ENCODE data around the gene ILDR2. TPM values are rescaled to one million over a fixed set of nuclear protein-coding genes. Genes with fewer than 3 reads are reported as not detected.

The ILDR2 gene
- total RNA-seq (4.1 TPM), polyA plus RNA-seq (1.6 TPM)

- peak within 1 kb of the TSS; percentile 77 for H3K4me3 ChIP-seq (ENCODE audit: low read depth, low read length)
- no peaks in the 10 kb centered on the region for H3K36me3 ChIP-seq (ENCODE audit: insufficient read depth)
- no peak within 1 kb of the TSS for H3K27ac ChIP-seq (ENCODE audit: low read depth)
- DNase-seq (ENCODE audit: extremely low spot score) = no peak
- under 1% methylated on average over 97 of the region's 97 CpGs for WGBS
- H3K4me1 ChIP-seq (ENCODE audit: insufficient read depth) = no peaks in the 10 kb centered on the region
Measured at GRCh38 chr1:166975361-166976129, at the start of gene ILDR2. Gene ILDR2 (minus strand): TSS chr1:166975540. CDS start chr1:166975268, 272 bp downstream.

GRCh38 chr1:167022384-167022783, 47.0 kb upstream of the ILDR2 start:
- no peak overlapping the region for H3K4me3 ChIP-seq (ENCODE audit: low read depth, low read length)
- no peak overlapping the region for H3K27ac ChIP-seq (ENCODE audit: low read depth)
- H3K4me1 ChIP-seq (ENCODE audit: insufficient read depth) = no peaks in the 10 kb centered on the region
- DNase-seq (ENCODE audit: extremely low spot score) = no peak
- 91% methylated on average over 1 of the region's 1 CpG for WGBS
- no peaks in the 10 kb centered on the region for H3K36me3 ChIP-seq (ENCODE audit: insufficient read depth)

GRCh38 chr1:167016100-167016750, 40.9 kb upstream of the ILDR2 start:
- 60% methylated on average over 6 of the region's 6 CpGs for WGBS
- no peak overlapping the region for H3K4me3 ChIP-seq (ENCODE audit: low read depth, low read length)
- no peaks in the 10 kb centered on the region for H3K4me1 ChIP-seq (ENCODE audit: insufficient read depth)
- DNase-seq (ENCODE audit: extremely low spot score) = no peak
- no peaks in the 10 kb centered on the region for H3K36me3 ChIP-seq (ENCODE audit: insufficient read depth)
- no peak overlapping the region for H3K27ac ChIP-seq (ENCODE audit: low read depth)

DNA sequence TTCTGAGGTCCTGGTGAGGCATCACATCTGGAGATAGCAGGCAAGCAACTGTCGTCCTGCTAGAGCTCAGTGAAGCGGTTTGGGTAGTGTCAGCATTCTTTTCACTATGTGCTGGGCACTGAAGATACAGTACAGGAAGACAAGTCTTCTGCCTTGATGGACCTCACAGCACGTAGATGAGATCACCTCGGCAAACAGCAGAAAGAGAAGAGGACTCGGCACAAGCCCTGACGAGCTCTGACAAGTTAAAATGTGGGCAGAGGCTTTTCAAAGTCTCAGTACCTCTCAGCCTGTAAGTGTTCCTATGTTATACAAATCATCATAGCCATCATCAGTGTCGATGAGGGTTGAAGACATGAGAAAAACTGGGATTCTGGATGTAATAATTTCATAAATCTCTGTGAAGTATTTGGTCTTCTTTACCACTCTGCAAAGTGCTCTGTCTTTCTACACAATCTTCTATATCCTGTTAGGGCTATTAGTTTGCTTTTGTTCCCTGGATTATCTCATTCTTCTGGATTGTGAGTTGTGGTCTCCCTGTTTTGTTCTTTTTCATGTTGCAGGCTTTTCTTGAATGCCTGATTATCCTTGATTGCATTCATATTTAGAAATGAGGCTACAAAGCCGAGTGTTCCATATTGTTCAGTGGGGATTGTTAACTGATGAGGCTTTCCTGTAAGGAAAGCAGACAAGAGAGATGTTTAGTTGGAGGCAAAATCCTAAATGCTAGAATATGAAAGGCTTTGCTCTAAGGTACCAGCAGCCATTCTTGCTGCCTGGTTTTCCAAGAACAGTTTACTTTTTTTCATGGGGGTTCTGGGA, 38.0 kb upstream of the ILDR2 start:
- 73% methylated on average over 8 of the region's 8 CpGs for WGBS
- Histone ChIP-seq H3K4me3 (ENCODE audit: low read depth, low read length) (no peak overlapping the region), H3K27ac (ENCODE audit: low read depth) (no peak overlapping the region), H3K4me1 (ENCODE audit: insufficient read depth) (no peaks in the 10 kb centered on the region), H3K36me3 (ENCODE audit: insufficient read depth) (no peaks in the 10 kb centered on the region)
- DNase-seq (ENCODE audit: extremely low spot score) = no peak

DNA sequence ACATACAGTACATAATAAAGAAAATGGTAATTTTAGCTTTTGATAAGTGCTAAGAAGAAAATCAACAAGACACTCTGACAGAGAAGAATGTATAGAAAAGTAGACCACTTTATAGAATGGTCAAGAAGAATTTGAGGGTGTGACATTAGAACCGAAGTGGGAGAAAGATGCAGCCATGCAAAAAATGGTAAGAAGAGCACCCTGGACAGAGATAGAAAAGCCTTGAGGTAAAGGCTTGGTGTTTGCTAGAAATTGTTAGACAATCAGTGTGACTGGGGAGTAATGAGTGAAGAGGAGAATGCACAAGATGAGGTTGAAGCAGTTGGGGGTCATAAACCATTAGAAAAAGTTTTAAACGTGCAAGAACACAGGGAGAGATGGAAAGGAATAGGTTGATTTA, 37.2 kb upstream of the ILDR2 start:
- no peak for DNase-seq (ENCODE audit: extremely low spot score)
- H3K4me3 ChIP-seq (ENCODE audit: low read depth, low read length) = no peak overlapping the region
- no peaks in the 10 kb centered on the region for H3K36me3 ChIP-seq (ENCODE audit: insufficient read depth)
- WGBS = 62% methylated on average over 2 of the region's 2 CpGs
- no peak overlapping the region for H3K27ac ChIP-seq (ENCODE audit: low read depth)
- no peaks in the 10 kb centered on the region for H3K4me1 ChIP-seq (ENCODE audit: insufficient read depth)

DNA sequence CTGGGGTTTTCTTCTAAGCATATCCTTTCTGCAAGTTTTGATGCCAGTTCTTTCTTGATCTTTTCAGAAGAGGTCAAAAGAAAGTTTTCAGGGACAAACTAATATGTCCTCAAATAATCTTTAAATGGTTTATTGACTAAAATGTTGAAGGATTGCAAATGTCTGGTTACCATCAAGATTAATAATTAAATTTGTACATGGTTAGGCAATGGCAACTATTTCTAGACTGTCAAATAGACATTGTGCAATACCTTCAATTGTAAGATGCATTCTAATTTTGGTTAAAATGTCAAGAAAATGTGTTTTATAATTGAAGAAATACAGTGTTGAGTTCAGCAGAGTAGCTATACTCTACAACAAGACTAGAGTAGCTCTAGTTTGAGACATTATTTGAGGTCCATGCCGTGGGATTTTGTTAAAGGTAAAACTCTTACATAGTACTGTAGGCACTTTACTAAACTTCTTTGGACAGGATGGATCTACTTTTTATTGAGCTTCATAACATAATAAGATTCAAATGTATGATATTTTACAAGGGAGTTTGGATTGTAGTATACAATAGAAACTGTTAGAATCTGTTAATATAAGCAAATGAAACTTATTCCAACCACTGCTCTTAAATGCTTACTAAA, 36.3 kb upstream of the ILDR2 start:
- WGBS = 91% methylated on average over 1 of the region's 1 CpG
- DNase-seq (ENCODE audit: extremely low spot score) = no peak
- Histone ChIP-seq H3K4me3 (ENCODE audit: low read depth, low read length) (no peak overlapping the region), H3K36me3 (ENCODE audit: insufficient read depth) (no peaks in the 10 kb centered on the region), H3K27ac (ENCODE audit: low read depth) (no peak overlapping the region), H3K4me1 (ENCODE audit: insufficient read depth) (no peaks in the 10 kb centered on the region)

DNA sequence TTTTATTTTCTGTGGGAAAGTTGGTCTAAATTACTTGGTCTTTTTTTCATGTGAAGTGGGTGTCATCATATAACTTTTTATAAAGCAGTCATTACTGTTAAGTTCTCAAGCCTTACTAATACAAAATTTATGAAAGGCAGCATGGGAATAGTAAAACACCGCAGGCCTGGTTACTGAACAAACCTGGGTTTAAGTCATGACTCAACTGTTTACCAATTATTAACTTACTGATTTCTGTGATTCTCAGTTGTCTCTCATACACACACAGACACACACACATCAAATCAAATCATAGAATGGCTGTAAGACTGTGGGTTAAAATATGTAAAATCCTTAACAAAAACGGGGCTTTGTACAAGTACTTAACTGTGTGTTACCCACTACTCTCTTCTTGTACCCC, 28.4 kb upstream of the ILDR2 start:
- DNase-seq (ENCODE audit: extremely low spot score) = no peak
- WGBS = 77% methylated on average over 2 of the region's 2 CpGs
- Histone ChIP-seq H3K36me3 (ENCODE audit: insufficient read depth) (no peaks in the 10 kb centered on the region), H3K27ac (ENCODE audit: low read depth) (no peak overlapping the region), H3K4me1 (ENCODE audit: insufficient read depth) (no peaks in the 10 kb centered on the region), H3K4me3 (ENCODE audit: low read depth, low read length) (no peak overlapping the region)

- WGBS = 80% methylated on average over 2 of the region's 2 CpGs
- no peak for DNase-seq (ENCODE audit: extremely low spot score)
- Histone ChIP-seq H3K4me3 (ENCODE audit: low read depth, low read length) (no peak overlapping the region), H3K4me1 (ENCODE audit: insufficient read depth) (no peaks in the 10 kb centered on the region), H3K36me3 (ENCODE audit: insufficient read depth) (no peaks in the 10 kb centered on the region), H3K27ac (ENCODE audit: low read depth) (no peak overlapping the region)
Measured at GRCh38 chr1:167002354-167002753, 27.0 kb upstream of the ILDR2 start.

DNA sequence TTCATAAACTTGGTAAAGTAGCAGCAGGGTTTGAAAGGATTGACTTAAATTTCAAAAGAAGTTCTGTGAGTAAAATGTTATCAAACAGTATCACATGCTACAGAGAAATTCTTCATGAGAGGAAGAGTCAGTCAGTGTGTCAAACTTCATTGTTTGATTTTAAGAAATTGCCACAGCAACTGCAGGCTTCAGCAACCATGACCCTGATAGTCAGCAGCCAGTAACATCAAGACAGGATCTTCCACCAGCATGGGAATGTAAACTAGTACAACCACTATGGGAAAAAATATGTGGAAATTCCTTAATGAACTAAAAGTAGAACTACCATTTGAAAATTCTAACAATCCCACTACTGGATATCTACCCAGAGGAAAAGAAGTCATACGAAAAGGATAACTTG, 25.2 kb upstream of the ILDR2 start:
- no peak for DNase-seq (ENCODE audit: extremely low spot score)
- no peak overlapping the region for H3K4me3 ChIP-seq (ENCODE audit: low read depth, low read length)
- no peak overlapping the region for H3K27ac ChIP-seq (ENCODE audit: low read depth)
- H3K36me3 ChIP-seq (ENCODE audit: insufficient read depth) = no peaks in the 10 kb centered on the region
- 90% methylated on average over 1 of the region's 1 CpG for WGBS
- no peaks in the 10 kb centered on the region for H3K4me1 ChIP-seq (ENCODE audit: insufficient read depth)

DNA sequence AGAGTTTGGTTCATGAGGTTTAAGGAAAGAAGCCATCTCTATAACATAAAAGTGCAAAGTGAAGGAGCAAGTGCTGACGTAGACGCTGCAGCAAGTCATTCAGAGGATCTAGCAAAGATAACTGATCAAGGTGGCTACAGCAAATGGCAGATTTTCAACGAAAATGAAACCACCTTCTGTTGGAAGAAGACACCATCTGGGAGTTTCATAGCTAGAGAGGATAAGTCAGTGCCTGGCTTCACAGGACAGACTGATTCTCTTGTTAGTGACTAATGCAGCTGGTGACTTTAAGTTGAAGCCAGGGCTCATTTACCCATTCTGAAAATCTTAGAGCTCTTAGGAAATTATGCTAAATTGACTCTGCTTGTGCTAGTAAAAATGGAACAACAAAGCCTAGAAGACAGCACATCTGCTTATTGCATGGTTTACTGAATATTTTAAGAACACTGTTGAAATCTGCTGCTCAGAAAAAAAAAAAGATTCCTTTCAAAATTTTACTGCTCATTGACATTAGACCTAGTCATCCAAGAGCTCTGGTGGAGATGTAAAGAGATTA, 24.2 kb upstream of the ILDR2 start:
- 57% methylated on average over 3 of the region's 3 CpGs for WGBS
- H3K4me1 ChIP-seq (ENCODE audit: insufficient read depth) = no peaks in the 10 kb centered on the region
- no peak overlapping the region for H3K4me3 ChIP-seq (ENCODE audit: low read depth, low read length)
- no peak overlapping the region for H3K27ac ChIP-seq (ENCODE audit: low read depth)
- no peaks in the 10 kb centered on the region for H3K36me3 ChIP-seq (ENCODE audit: insufficient read depth)
- DNase-seq (ENCODE audit: extremely low spot score) = no peak

- no peak overlapping the region for H3K27ac ChIP-seq (ENCODE audit: low read depth)
- no peaks in the 10 kb centered on the region for H3K4me1 ChIP-seq (ENCODE audit: insufficient read depth)
- no peak for DNase-seq (ENCODE audit: extremely low spot score)
- H3K4me3 ChIP-seq (ENCODE audit: low read depth, low read length) = no peak overlapping the region
- 59% methylated on average over 1 of the region's 1 CpG for WGBS
- no peaks in the 10 kb centered on the region for H3K36me3 ChIP-seq (ENCODE audit: insufficient read depth)
Measured at GRCh38 chr1:166999075-166999474, 23.7 kb upstream of the ILDR2 start.

DNA sequence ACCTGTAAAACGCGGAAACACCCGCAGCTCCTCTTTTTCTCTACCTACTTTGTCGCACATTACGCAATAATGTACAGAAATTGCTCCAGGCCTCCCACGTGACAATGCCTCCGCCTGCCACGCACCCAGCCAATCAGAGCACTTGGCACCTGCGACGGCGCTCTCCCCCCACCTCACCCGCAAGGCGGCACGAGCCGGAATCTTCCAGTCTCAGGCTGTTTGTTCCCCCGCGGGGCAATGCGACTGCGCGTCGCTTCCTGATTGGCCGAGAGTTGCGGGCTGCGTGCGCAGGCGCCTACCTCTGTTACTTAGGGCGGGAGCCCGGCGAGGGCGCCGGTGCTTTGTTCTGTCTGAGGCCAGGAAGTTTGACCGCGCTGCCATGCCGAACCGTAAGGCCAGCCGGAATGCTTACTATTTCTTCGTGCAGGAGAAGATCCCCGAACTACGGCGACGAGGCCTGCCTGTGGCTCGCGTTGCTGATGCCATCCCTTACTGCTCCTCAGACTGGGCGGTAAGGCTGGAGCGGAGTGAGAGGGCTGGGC, 13.7 kb upstream of the ILDR2 start, which contains the start of gene MAEL:
TSS of gene MAEL (plus strand) at position 307 of the 542 bp plus-strand sequence. CDS start at position 380, 73 bp downstream.
- no peak for DNase-seq (ENCODE audit: extremely low spot score)
- 91% methylated on average over 45 of the region's 45 CpGs for WGBS
- Histone ChIP-seq H3K27ac (ENCODE audit: low read depth) (no peak within 1 kb of the TSS), H3K4me1 (ENCODE audit: insufficient read depth) (no peaks in the 10 kb centered on the region), H3K36me3 (ENCODE audit: insufficient read depth) (no peaks in the 10 kb centered on the region), H3K4me3 (ENCODE audit: low read depth, low read length) (no peak within 1 kb of the TSS)

DNA sequence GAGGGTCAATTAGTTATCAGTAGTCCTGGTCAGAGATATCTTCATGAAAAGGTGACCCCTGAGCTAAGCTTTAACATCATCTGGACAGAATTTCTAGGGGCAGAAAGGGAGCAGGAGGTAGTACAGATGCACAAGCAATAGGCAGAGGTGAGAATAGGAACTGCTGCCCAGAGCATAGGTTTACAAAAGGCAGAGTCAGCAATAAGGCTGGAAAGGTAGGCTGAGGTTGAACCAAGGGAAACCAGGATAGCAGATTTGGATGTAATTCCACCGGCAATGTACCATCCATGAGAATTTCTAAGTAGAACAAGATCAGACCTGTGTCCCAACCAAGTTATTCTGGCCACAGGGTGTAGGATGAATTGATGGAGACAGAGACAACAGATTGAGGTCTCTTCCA, 6.2 kb upstream of the ILDR2 start:
- H3K4me3 ChIP-seq (ENCODE audit: low read depth, low read length) = no peak overlapping the region
- 52% methylated on average over 1 of the region's 1 CpG for WGBS
- DNase-seq (ENCODE audit: extremely low spot score) = no peak
- H3K4me1 ChIP-seq (ENCODE audit: insufficient read depth) = no peaks in the 10 kb centered on the region
- no peaks in the 10 kb centered on the region for H3K36me3 ChIP-seq (ENCODE audit: insufficient read depth)
- no peak overlapping the region for H3K27ac ChIP-seq (ENCODE audit: low read depth)
